Nephron (organoid): ENCODE data around the gene TMEM95.

ENCODE experiments used
- H3K27ac Mint-ChIP-seq, 3 experiments: 2 replicates each; pipeline ENCODE4 v1.8.0; 2020; ENCODE audit warnings: mixed read lengths in 3 of 3, mild to moderate bottlenecking in 2 of 3, moderate library complexity in 1 of 3
- H3K27me3 Mint-ChIP-seq: 2 replicates; pipeline ENCODE4 v1.8.0; 2021; ENCODE audit warnings: low read depth, mild to moderate bottlenecking, moderate library complexity, mixed read lengths
- H3K36me3 Mint-ChIP-seq: 2 replicates; pipeline ENCODE4 v1.8.0; 2020; ENCODE audit warnings: low read depth, mixed read lengths
- H3K4me1 Mint-ChIP-seq: 2 replicates; pipeline ENCODE4 v1.8.0; 2020; ENCODE audit warnings: mixed read lengths
- H3K4me3 Mint-ChIP-seq, 3 experiments: 2 replicates each; pipeline ENCODE4 v1.8.0; 2020; ENCODE audit warnings: mild to moderate bottlenecking in 3 of 3, mixed read lengths in 3 of 3, moderate library complexity in 2 of 3
- H3K9me3 Mint-ChIP-seq: 2 replicates; pipeline ENCODE4 v1.8.0; 2020; ENCODE audit warnings: mixed read lengths
- CTCF ChIP-seq, 3 experiments: fragments of 200-600 bp; sonication (generic); IDR thresholded peaks; one replicate each; pipeline ENCODE4 v1.5.0; 2021; ENCODE audit warnings: antibody characterized with exemption in 3 of 3; ENCODE audit not compliant: unreplicated experiment in 3 of 3

Gene TMEM95

GRCh38 chr17:7406235-7406825, 51.4 kb downstream of the TMEM95 start:
- Mint-ChIP-seq H3K4me1 (peaks cover 19% of the 10 kb centered on the region), H3K27ac (peak overlapping the region; percentile 48 to 95 (median 91)), H3K9me3 (no peaks in the 10 kb centered on the region), H3K4me3 (peak overlapping the region; percentile 93 to 97 (median 94)), H3K27me3 (peaks cover 6% of the 10 kb centered on the region), H3K36me3 (peaks cover 25% of the 10 kb centered on the region)
- TF ChIP-seq CTCF (IDR thresholded peaks at IDR 0.05; ENCODE audit: unreplicated experiment in 3 of 3): no peak
